ENCODE data around the gene RPL36.

GRCh38 chr19:5664515-5664914 is 25.6 kb upstream of the RPL36 start:
- TF ChIP-seq, protein P1, sequence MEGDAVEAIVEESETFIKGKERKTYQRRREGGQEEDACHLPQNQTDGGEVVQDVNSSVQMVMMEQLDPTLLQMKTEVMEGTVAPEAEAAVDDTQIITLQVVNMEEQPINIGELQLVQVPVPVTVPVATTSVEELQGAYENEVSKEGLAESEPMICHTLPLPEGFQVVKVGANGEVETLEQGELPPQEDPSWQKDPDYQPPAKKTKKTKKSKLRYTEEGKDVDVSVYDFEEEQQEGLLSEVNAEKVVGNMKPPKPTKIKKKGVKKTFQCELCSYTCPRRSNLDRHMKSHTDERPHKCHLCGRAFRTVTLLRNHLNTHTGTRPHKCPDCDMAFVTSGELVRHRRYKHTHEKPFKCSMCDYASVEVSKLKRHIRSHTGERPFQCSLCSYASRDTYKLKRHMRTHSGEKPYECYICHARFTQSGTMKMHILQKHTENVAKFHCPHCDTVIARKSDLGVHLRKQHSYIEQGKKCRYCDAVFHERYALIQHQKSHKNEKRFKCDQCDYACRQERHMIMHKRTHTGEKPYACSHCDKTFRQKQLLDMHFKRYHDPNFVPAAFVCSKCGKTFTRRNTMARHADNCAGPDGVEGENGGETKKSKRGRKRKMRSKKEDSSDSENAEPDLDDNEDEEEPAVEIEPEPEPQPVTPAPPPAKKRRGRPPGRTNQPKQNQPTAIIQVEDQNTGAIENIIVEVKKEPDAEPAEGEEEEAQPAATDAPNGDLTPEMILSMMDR (IDR thresholded peaks at IDR 0.05; ENCODE audit: borderline replicate concordance, extremely low read depth, low read length, poor library complexity, severe bottlenecking): no peak
- no peak for TF ChIP-seq EZH2 (IDR thresholded peaks at IDR 0.05; ENCODE audit: borderline replicate concordance, low read depth, low read length, severe bottlenecking)

Data from DND-41 (cell line).